IPS DF 6.9 (cell line): ENCODE data around the gene MAB21L4.

ENCODE experiments used
- DNase-seq: peaks from one replicate; pipeline ENCODE4 v3.0.0-alpha.2; 2013; ENCODE audit warnings: low read depth, low spot score
- H3K27ac ChIP-seq: one replicate; pipeline ENCODE4 v1.5.1; 2013; ENCODE audit warnings: low read length, control low read depth
- H3K27me3 ChIP-seq: 2 replicates; pipeline ENCODE4 v1.6.1; 2013; ENCODE audit warnings: mild to moderate bottlenecking, low read length; ENCODE audit not compliant: control insufficient read depth, insufficient read depth
- H3K36me3 ChIP-seq: 2 replicates; pipeline ENCODE4 v1.6.1; 2013; ENCODE audit warnings: low read length; ENCODE audit not compliant: control insufficient read depth, insufficient read depth
- H3K4me1 ChIP-seq: 2 replicates; pipeline ENCODE4 v1.6.1; 2013; ENCODE audit warnings: low read length; ENCODE audit not compliant: control insufficient read depth, insufficient read depth
- H3K4me3 ChIP-seq: 2 replicates; pipeline ENCODE4 v1.5.1; 2013; ENCODE audit warnings: mild to moderate bottlenecking, low read length
- H3K9me3 ChIP-seq: 2 replicates; pipeline ENCODE4 v1.6.1; 2013; ENCODE audit warnings: low read length, inconsistent platforms; ENCODE audit not compliant: control insufficient read depth, insufficient read depth
- WGBS: extraction: QIAGEN DNeasy Blood & Tissue Kit; methylation state at CpG from one replicate; pipeline ENCODE4 v1.1.7; 2013; ENCODE audit warnings: mixed read lengths, missing lambda C conversion rate; ENCODE audit not compliant: insufficient read length, insufficient coverage; 5-methylcytosine and 5-hydroxymethylcytosine counted together

The MAB21L4 gene

DNA sequence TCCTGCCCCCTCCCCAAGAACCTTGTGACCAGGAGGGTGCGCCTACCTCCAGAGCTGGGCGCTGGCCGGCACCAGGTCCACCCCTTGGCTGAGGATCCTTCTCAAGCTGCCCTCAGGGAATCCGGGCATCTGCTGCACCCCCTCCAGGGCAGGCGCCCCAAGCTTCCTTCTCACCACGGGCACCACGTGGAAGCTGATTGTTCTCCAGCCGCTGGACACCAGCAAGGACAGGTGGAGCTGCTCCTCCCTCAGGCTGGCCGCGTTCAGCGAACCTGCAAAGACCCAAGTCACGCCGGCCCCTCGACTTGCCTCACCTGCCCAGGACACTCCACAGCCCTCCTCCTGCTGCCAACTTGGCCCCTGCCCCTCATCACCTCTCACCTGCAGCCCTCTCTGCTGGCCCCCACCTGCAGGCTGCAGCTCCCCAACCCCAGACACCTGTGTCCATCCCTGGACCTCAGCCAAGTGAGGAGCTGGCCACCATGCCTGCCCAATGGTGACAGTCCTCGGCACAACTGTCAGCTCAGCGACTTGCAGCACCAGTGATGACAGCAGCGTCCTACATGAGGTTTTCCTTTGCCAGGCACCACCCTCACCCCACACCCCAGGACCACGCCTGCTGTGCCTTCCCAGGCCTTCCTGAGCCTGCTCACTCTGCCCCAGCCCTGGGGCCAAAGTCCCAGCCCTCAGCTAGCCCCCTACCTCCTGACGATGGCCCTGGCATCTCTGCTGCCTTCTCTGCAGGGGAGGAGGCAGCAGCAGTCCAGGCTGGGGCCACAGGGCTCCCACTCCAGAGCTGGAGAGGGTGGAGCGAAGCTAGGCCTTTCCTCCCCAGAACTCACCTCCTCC lies 4.2 kb downstream of the MAB21L4 start:
- Histone ChIP-seq H3K27ac (no peak overlapping the region), H3K4me3 (no peak overlapping the region), H3K4me1 (peaks cover 2% of the 10 kb centered on the region; the same call in 1 of the 2 replicates), H3K36me3 (no peaks in the 10 kb centered on the region; the same call in 1 of the 2 replicates), H3K27me3 (no peaks in the 10 kb centered on the region), H3K9me3 (no peaks in the 10 kb centered on the region)
- DNase-seq: no peak
- no CpG with 5 or more reads among the region's 20 CpGs for WGBS

DNA sequence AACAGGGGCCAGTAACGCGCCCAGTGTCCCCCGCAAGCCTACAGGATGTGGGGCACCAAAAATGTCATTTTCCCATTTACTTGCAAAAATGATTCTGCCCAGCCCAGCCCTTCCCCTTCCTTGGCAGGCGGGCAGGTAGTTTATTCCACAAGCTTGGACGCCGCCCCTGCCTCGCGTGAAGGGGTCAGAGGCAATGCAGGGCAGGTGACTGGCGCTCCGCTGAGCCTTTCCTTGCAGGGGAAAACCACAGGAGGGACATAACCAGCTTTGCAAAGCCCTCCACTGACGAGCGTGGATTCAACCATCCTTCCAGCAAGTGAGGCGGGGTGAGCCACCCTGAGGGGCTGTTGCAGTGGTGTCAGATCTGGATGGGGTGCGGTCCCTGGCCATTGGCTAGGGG lies 5.3 kb downstream of the MAB21L4 start:
- H3K27me3 ChIP-seq: no peaks in the 10 kb centered on the region
- WGBS: no CpG with 5 or more reads among the region's 14 CpGs
- no peak overlapping the region for H3K27ac ChIP-seq
- H3K4me3 ChIP-seq: no peak overlapping the region
- no peaks in the 10 kb centered on the region; the same call in 1 of the 2 replicates for H3K36me3 ChIP-seq
- DNase-seq: no peak
- H3K9me3 ChIP-seq: no peaks in the 10 kb centered on the region
- peaks cover 2% of the 10 kb centered on the region; the same call in 1 of the 2 replicates for H3K4me1 ChIP-seq

DNA sequence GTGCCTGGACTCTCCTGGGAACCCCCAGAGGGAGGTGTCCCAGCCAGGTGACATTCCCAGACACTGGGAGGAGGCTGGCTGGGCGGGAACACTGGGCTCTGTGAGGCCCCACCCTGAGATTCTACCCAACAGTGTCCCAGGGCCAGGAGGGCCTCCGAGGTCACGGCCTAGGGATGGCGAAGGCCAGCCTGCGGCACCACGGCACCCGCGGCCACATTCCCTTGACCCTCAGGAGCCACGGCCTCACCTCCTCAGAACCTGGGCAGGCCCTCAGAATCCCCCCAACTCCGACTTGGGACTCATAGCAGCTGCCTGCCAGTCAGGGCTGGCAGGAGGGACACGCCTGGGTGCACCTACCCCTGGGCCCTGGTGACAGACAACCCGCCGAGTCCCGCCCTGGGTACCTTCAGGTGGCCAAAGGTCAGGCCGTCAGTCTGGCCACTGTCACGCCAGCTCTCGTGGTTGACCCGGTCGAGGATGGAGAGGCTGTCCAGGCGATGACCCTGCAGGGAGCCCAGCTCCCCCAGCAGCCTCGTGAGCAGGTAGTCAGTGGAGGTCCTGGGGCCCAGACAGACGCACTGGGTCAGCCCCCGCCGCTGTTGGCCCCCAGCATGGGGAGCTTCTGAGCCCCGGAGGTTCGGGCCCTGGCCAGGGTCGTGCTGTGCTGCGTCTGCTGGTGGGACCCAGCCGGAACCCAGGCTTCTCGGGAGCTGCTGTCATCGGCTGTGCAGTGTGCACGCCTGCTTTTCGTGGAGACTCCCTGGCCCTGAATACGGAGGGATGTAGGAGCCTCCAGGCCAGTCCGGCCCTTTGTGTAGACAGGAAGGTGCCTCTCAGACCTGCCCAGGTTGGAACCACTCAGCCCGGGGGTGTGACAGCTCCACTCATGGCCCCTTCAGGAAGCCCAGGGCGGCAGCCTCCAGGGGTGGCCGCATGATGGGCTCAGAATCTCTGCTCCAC lies 6.1 kb downstream of the MAB21L4 start:
- no peak for DNase-seq
- H3K27ac ChIP-seq: no peak overlapping the region
- no peaks in the 10 kb centered on the region for H3K27me3 ChIP-seq
- H3K4me1 ChIP-seq: peaks cover 2% of the 10 kb centered on the region; the same call in 1 of the 2 replicates
- H3K9me3 ChIP-seq: no peaks in the 10 kb centered on the region
- WGBS: no CpG with 5 or more reads among the region's 38 CpGs
- H3K36me3 ChIP-seq: no peaks in the 10 kb centered on the region; the same call in 1 of the 2 replicates
- H3K4me3 ChIP-seq: no peak overlapping the region

DNA sequence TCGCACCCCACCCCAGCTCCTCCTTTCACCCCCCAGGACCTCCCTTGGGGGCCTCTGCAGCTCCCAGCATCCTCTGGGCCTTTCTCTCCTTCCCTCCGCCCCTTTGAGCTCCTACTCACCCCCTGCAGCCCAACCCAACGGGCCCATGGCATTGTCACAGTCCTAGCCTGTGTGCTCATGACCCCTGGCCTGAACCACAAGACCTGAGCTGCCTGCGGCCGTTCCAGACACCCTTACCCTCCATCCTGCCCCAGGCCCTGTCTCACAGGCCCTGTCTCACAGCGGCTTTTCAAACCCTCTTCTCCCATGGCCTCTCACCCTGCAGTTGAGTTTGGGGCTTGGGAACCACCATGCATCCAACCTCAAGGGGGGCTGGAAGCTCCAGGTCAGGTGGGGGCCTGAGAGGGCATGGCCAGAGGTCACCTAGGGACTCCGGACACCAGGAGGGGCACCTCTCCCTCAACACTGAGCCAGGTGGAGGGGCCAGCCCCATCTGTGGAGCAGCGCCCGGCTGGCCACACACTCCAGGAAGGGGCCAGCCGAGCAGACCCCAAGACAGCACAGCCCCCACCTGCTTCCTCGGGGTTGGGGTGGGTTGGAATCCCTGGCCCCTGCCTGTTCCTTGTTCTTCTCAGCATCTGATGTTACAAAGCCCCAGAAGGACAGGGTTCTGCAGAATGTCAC lies 6.9 kb downstream of the MAB21L4 start:
- Histone ChIP-seq H3K4me3 (no peak overlapping the region), H3K4me1 (peaks cover 2% of the 10 kb centered on the region; the same call in 1 of the 2 replicates), H3K36me3 (no peaks in the 10 kb centered on the region; the same call in 1 of the 2 replicates), H3K9me3 (no peaks in the 10 kb centered on the region), H3K27ac (no peak overlapping the region), H3K27me3 (no peaks in the 10 kb centered on the region)
- WGBS: no CpG with 5 or more reads among the region's 11 CpGs
- DNase-seq: no peak

DNA sequence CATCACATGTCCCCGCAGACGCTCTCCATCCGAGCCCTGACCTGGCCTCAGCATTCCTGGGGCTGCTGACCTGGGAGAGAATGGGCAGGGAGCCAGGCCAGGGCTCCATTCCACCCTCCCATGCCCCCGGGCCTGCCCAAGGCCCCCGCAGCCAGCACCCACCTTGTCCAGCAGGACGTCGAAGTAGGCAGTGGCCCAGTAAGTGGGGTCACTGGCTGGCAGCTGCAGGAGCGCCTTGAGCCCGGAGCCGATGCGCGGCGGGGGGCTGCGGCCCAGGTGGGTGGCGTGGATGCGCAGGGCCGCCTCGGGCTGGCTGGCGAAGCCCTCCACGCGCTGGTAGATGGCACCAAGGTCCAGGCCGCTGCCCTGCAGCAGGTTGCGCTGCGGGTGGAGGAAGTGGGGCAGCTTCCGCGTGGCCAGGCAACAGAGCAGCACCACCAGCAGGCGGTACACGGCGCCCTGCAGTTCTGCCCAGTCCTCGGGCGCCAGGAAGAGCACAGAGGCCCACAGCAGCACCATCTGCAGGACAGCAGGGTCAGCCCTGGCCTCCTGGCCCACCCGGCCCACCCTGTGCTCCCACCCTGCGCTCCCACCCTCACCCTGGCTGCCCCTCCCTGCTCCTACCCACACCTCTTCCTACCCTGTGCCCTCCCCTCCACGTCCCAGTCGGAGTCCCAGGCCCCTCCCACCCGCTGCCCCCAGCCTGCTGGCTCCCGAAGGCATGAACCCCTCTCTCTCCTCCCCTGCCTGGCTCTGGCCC lies 7.6 kb downstream of the MAB21L4 start:
- DNase-seq: no peak
- no CpG with 5 or more reads among the region's 37 CpGs for WGBS
- no peak overlapping the region for H3K4me3 ChIP-seq
- no peak overlapping the region for H3K27ac ChIP-seq
- no peaks in the 10 kb centered on the region; the same call in 1 of the 2 replicates for H3K36me3 ChIP-seq
- H3K4me1 ChIP-seq: peaks cover 2% of the 10 kb centered on the region; the same call in 1 of the 2 replicates
- H3K27me3 ChIP-seq: no peaks in the 10 kb centered on the region
- no peaks in the 10 kb centered on the region for H3K9me3 ChIP-seq

DNA sequence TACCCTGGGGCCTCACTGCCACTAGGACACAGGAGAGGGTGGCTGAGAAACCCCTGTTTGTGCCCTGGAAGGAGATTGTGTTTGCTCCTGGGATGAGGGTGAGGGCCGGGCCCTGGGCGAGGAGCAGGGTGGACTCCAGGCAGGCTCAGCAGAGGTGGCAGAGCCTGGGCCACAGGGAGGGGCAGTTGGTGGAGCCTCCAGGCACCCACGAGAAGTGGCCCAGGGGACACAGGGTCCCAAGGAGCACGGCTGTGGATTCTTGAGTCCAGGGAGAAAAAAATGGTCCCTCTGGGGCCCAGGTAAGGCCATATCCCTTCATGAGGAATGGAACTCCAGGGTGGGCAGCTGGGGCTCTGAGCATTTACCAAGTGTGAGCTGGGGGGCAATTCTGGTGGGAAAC lies 8.3 kb downstream of the MAB21L4 start:
- no CpG with 5 or more reads among the region's 4 CpGs for WGBS
- H3K4me3 ChIP-seq: no peak overlapping the region

DNA sequence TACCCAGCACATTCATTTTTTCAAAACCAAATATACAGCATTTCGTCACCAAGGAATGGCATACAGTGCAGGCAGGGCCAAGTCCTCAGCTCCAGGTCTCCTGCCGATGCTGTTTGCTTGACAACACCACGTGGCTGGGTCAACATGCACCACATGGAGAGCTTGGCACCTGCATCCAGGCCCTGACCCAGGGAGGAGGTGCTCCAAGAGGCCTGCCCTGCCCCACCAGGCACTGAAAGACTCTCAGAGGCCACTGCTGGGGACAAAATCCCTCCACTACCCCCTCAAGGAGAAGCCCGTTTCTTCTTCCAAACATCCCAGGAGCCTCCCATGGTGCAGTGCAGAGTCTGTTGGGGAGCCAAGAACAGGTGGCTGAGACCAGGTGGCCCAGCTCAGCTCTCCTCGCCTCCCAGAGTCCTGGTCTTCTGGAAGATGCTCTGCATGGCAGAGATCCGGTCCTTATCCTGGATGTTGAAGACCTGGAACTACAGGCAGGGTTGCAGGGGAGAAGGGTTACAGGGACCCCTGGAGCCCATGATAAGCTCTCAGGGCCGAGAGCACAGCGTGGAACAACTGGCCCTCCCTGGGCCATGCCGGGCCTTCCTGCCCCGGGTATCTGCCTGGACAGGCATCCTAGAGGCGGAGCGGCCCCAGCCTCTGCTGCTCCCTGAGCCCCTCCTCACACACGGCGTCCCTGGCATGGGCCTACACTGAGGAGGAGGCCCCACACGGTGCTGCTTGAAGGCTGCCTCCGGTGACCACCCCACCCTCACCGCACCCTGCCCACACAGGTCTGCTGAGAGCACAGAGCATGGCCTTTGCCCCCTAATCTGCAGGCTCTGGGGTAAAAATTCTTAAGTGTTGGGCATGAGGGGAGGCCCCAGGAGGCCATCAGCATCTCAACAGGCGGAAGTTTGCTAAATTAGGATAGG lies 9.0 kb downstream of the MAB21L4 start:
- H3K9me3 ChIP-seq: no peaks in the 10 kb centered on the region
- no CpG with 5 or more reads among the region's 18 CpGs for WGBS
- no peak overlapping the region for H3K4me3 ChIP-seq
- H3K36me3 ChIP-seq: no peaks in the 10 kb centered on the region; the same call in 1 of the 2 replicates
- H3K4me1 ChIP-seq: peaks cover 2% of the 10 kb centered on the region; the same call in 1 of the 2 replicates
- H3K27me3 ChIP-seq: no peaks in the 10 kb centered on the region
- H3K27ac ChIP-seq: no peak overlapping the region
- no peak for DNase-seq

More for the DNA sequence above, 8.3 kb downstream of the MAB21L4 start:
- DNase-seq: no peak
- H3K27me3 ChIP-seq: no peaks in the 10 kb centered on the region
- no peaks in the 10 kb centered on the region; the same call in 1 of the 2 replicates for H3K36me3 ChIP-seq
- H3K9me3 ChIP-seq: no peaks in the 10 kb centered on the region
- peaks cover 2% of the 10 kb centered on the region; the same call in 1 of the 2 replicates for H3K4me1 ChIP-seq
- H3K27ac ChIP-seq: no peak overlapping the region

DNA sequence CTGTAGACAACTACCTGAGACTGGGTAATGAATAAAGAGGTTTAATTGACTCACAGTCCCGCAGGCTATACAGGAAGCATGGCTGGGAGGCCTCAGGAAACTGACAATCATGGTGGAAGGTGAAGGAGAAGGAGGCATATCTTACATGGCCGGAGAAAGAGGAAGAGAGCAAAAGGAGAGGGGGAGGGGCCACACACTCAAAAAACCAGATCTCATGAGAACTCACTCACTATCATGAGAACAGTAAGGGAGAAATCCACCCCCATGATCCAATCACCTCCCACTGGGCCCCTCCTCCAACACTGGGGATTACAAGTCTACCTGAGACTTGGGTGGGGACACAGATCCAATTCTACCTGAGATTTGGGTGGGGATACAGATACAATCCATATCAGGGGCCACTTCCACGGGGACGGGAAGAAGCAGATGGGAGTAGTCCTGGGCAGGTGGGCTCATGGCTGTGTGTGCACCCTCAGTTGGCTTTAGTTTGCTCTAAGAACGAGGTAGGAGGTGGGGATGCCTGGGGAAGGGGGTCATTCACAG lies 9.9 kb downstream of the MAB21L4 start:
- Histone ChIP-seq H3K4me1 (peaks cover 2% of the 10 kb centered on the region; the same call in 1 of the 2 replicates), H3K27ac (no peak overlapping the region), H3K9me3 (no peaks in the 10 kb centered on the region), H3K36me3 (no peaks in the 10 kb centered on the region; the same call in 1 of the 2 replicates), H3K27me3 (no peaks in the 10 kb centered on the region), H3K4me3 (no peak overlapping the region)
- no CpG with 5 or more reads among the region's 5 CpGs for WGBS
- no peak for DNase-seq
